Omental fat pad (tissue), 4 donors: ENCODE results near the gene MPDZ. TPM values are rescaled to one million over a fixed set of nuclear protein-coding genes. Genes with fewer than 3 reads are reported as not detected.

ENCODE experiments used
- ATAC-seq: fragments of 150-250 bp; one replicate; pipeline ENCODE4 v1.9.1; 2016; ENCODE audit warnings: mild to moderate bottlenecking, moderate library complexity; ENCODE audit not compliant: low FRiP score
- DNase-seq: peaks from one replicate; pipeline ENCODE4 v3.0.0-alpha.2; 2019; ENCODE audit warnings: low spot score
- total RNA-seq, 4 donors: library from RNA; depleted of rRNA; stranded (reverse); fragments of >200 nt; gene quantifications; one replicate each; pipeline ENCODE4 v1.1.0, GENCODE V29; 2016
- TF ChIP-seq, protein P1 (sequence below), 3 donors: fragments of 450-650 bp; IDR thresholded peaks; one replicate each; pipeline ENCODE4 v1.5.1; 2016 to 2017; ENCODE audit warnings: antibody characterized with exemption in 3 of 3, mild to moderate bottlenecking in 3 of 3, moderate library complexity in 2 of 3

Gene MPDZ
- total RNA-seq, 4 donors from 2014 or later: 41.6 to 90.6 (median 77.3) TPM

DNA sequence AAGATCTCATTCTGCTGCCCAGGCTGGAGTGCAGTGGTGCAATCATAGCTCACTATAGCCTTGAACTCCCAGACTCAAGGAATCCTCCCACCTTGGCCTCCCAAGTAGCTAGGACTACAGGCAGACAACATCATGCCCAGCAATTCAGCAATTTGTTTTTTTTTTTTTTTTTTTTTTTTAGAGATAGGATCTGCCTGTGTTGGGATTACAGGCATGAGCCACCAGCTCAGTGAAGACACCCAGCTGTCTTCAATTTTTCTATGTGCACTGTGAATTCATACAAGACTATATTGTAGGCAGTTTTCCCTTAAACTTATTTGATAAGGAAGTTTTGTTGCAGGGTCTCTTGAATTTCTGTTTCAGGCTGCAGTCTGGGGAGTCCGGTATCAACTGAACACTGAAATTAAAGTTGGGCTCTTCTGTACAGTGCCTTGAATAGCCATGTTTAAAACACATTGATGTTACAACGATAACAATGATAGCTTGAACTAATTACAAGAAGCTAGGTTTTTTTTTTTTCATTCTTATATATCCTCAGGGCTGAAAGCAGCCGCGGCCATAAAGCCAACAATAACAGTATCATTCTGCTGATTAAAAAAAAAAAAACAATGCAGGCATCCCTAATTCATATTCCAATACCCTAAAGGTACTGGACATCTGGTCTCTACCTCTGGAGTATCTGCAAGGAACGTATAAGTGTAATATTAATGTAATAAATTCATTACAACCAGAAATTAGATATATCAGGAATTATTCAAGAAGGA is 63.5 kb downstream of the MPDZ start:
- no peak for ATAC-seq
- TF ChIP-seq, protein P1, sequence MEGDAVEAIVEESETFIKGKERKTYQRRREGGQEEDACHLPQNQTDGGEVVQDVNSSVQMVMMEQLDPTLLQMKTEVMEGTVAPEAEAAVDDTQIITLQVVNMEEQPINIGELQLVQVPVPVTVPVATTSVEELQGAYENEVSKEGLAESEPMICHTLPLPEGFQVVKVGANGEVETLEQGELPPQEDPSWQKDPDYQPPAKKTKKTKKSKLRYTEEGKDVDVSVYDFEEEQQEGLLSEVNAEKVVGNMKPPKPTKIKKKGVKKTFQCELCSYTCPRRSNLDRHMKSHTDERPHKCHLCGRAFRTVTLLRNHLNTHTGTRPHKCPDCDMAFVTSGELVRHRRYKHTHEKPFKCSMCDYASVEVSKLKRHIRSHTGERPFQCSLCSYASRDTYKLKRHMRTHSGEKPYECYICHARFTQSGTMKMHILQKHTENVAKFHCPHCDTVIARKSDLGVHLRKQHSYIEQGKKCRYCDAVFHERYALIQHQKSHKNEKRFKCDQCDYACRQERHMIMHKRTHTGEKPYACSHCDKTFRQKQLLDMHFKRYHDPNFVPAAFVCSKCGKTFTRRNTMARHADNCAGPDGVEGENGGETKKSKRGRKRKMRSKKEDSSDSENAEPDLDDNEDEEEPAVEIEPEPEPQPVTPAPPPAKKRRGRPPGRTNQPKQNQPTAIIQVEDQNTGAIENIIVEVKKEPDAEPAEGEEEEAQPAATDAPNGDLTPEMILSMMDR (IDR thresholded peaks at IDR 0.05): no peak
- no peak for DNase-seq

DNA sequence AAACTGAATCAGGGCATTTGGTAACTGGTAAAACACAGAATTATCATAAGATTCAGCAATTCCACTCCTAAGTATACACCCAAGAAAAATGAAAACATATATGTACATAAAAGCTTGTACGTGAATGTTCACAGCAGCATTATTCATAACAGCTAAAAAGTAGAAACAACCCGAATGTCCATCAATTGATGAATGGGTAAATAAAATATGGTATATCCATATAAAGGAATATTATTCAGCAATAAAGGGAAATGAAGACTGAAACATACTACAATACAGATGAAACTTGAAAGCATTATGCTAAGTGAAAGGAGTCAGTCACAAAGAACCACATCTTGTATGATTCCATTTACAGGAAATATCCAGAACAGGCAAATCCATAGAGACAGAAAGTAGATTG is 65.5 kb downstream of the MPDZ start:
- ATAC-seq (no peak), DNase-seq (no peak)
- TF ChIP-seq, protein P1 (IDR thresholded peaks at IDR 0.05): no peak

- TF ChIP-seq, protein P1 (IDR thresholded peaks at IDR 0.05): no peak
- no peak for ATAC-seq
These were observed 66.2 kb downstream of the MPDZ start for GRCh38 chr9:13213337-13213736.

GRCh38 chr9:13210306-13210705 is 69.2 kb downstream of the MPDZ start:
- no peak for DNase-seq
- ATAC-seq: no peak
- TF ChIP-seq, protein P1 (IDR thresholded peaks at IDR 0.05): no peak

More at GRCh38 chr9:13213337-13213736, 66.2 kb downstream of the MPDZ start:
- DNase-seq: no peak

DNA sequence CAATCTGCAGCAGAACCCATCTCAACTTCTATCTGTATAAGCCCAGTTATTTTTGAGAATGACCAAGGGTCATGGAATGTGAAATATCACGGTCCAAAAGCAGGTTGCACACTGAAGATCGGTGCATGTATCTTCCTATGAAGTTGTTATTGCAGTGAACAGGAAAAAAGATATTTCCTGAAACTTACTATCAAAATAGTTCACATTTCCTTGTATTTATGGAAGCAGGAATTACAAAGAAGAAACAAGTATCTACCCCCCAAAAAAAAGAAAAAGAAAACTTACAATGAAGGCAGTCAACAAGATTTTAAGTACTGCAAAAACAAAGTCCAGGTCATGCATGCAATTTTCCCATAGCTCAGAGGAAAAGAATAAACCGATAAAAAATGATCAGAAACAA is 70.0 kb downstream of the MPDZ start:
- ATAC-seq (no peak), DNase-seq (no peak)
- TF ChIP-seq, protein P1 (IDR thresholded peaks at IDR 0.05): no peak

DNA sequence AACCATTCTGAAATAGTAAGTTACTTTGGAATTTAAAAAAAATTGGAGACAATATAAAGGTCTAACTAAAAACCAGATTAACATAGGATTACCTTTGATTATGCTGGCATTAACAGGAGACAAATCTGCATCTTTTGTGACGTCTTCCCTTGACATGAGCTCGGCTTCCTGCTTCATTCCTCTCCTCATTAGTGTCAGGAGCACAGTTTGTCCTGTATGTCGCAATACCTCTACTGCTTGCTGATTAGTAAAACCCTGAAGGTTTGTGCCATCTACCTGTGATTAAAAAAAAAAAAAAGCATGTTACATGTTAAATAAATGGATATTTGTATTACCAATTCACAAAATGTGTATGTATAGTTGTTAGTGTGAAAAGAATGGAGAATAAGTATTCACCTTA is 73.7 kb downstream of the MPDZ start:
- no peak for DNase-seq
- TF ChIP-seq, protein P1 (IDR thresholded peaks at IDR 0.05): no peak
- no peak for ATAC-seq

- DNase-seq (no peak), ATAC-seq (no peak)
- TF ChIP-seq, protein P1 (IDR thresholded peaks at IDR 0.05): no peak
These were observed 89.5 kb downstream of the MPDZ start for GRCh38 chr9:13190040-13190439.
